H1 (cell line): ENCODE measurements around the gene CCDC71L.

ENCODE experiments used
- ATF2 ChIP-seq: IDR thresholded peaks from 2 replicates; pipeline ENCODE4 v1.6.1; 2012; ENCODE audit warnings: low read length, inconsistent platforms
- BCL11A ChIP-seq, 2 experiments: IDR thresholded peaks; one replicate each; pipeline ENCODE4 v1.6.1; 2011; ENCODE audit warnings: low read depth in 2 of 2, low read length in 2 of 2, mild to moderate bottlenecking in 2 of 2
- CTCF ChIP-seq, 3 experiments: IDR thresholded peaks; 1 replicate in 2 of 3; 2 replicates in 1 of 3; pipeline versions ENCODE4 v1.5.1 to v1.6.1; 2011; ENCODE audit warnings: low read length in 3 of 3, mild to moderate bottlenecking in 3 of 3, inconsistent platforms in 2 of 3, low read depth in 1 of 3, moderate library complexity in 1 of 3; ENCODE audit not compliant: insufficient read depth in 1 of 3; ENCODE audit errors: control extremely low read depth in 1 of 3

GRCh38 chr7:106613848-106614560 lies 47.0 kb downstream of the CCDC71L start:
- TF ChIP-seq CTCF (IDR thresholded peaks at IDR 0.05; ENCODE audit: control extremely low read depth in 1 of 3, insufficient read depth in 1 of 3, low read depth in 1 of 3, low read length in 3 of 3): no peak
- TF ChIP-seq ATF2: no peak
- TF ChIP-seq BCL11A (IDR thresholded peaks at IDR 0.05; ENCODE audit: low read depth in 2 of 2, low read length in 2 of 2): no peak
